Neural crest cell (in vitro differentiated cells): ENCODE results near the gene HIF1AN. TPM values are rescaled to one million over a fixed set of nuclear protein-coding genes. Genes with fewer than 3 reads are reported as not detected.

Source experiments
- DNase-seq: peaks from one replicate; pipeline ENCODE4 v3.0.0; 2021; ENCODE audit warnings: low read depth, mixed read lengths, low spot score
- H3K27ac Mint-ChIP-seq: one replicate; pipeline ENCODE4 v1.8.0; 2021; ENCODE audit warnings: mild to moderate bottlenecking, mixed read lengths; ENCODE audit not compliant: unreplicated experiment
- H3K27me3 Mint-ChIP-seq: 2 replicates; pipeline ENCODE4 v1.8.0; 2021; ENCODE audit warnings: low read depth, mild to moderate bottlenecking, mixed read lengths
- H3K36me3 Mint-ChIP-seq: 2 replicates; pipeline ENCODE4 v1.8.0; 2021; ENCODE audit warnings: low read depth, mild to moderate bottlenecking, mixed read lengths
- H3K4me1 Mint-ChIP-seq: 2 replicates; pipeline ENCODE4 v1.8.0; 2021; ENCODE audit warnings: mixed read lengths
- H3K4me3 Mint-ChIP-seq: one replicate; pipeline ENCODE4 v1.8.0; 2021; ENCODE audit warnings: mild to moderate bottlenecking, mixed read lengths
- H3K9me3 Mint-ChIP-seq: 2 replicates; pipeline ENCODE4 v1.8.0; 2021; ENCODE audit warnings: mixed read lengths
- CTCF ChIP-seq: fragments of 200-600 bp; sonication (generic); conservative IDR thresholded peaks from 2 replicates; pipeline ENCODE4 v1.5.0; 2021; ENCODE audit warnings: antibody characterized with exemption, mild to moderate bottlenecking
- total RNA-seq: library from RNA; stranded (reverse); gene quantifications from 2 replicates; pipeline ENCODE4 v1.2.1, GENCODE V29; 2021

The HIF1AN gene
- total RNA-seq, 1 donor from 2014 or later, result 55.7 TPM

GRCh38 chr10:100520811-100521210 is 14.9 kb upstream of the HIF1AN start:
- TF ChIP-seq CTCF, result no peak
- H3K4me3 Mint-ChIP-seq, result peak overlapping the region; percentile 82
- no peak for DNase-seq
- H3K27ac Mint-ChIP-seq, result no peak overlapping the region
- no peaks in the 10 kb centered on the region for H3K9me3 Mint-ChIP-seq
- peaks cover 3% of the 10 kb centered on the region for H3K36me3 Mint-ChIP-seq
- peaks cover 17% of the 10 kb centered on the region for H3K4me1 Mint-ChIP-seq
- peaks cover 7% of the 10 kb centered on the region for H3K27me3 Mint-ChIP-seq

- peaks cover 5% of the 10 kb centered on the region for H3K36me3 Mint-ChIP-seq
- peaks cover 17% of the 10 kb centered on the region for H3K4me1 Mint-ChIP-seq
- no peak for DNase-seq
- no peak for TF ChIP-seq CTCF
- no peaks in the 10 kb centered on the region for H3K9me3 Mint-ChIP-seq
- H3K27me3 Mint-ChIP-seq, result peaks cover 7% of the 10 kb centered on the region
- H3K27ac Mint-ChIP-seq, result no peak overlapping the region
- H3K4me3 Mint-ChIP-seq, result peak overlapping the region; percentile 17
Observed at GRCh38 chr10:100522107-100522801, 13.5 kb upstream of the HIF1AN start.

- H3K9me3 Mint-ChIP-seq, result no peaks in the 10 kb centered on the region
- no peak for TF ChIP-seq CTCF
- H3K27me3 Mint-ChIP-seq, result peaks cover 7% of the 10 kb centered on the region
- no peak overlapping the region for H3K27ac Mint-ChIP-seq
- peaks cover 17% of the 10 kb centered on the region for H3K4me1 Mint-ChIP-seq
- H3K4me3 Mint-ChIP-seq, result no peak overlapping the region
- DNase-seq, result no peak
- peaks cover 5% of the 10 kb centered on the region for H3K36me3 Mint-ChIP-seq
Observed at GRCh38 chr10:100522945-100523344, 12.8 kb upstream of the HIF1AN start.

- Mint-ChIP-seq H3K36me3 (peaks cover 5% of the 10 kb centered on the region), H3K27ac (no peak overlapping the region), H3K9me3 (no peaks in the 10 kb centered on the region), H3K4me3 (no peak overlapping the region), H3K4me1 (peaks cover 18% of the 10 kb centered on the region), H3K27me3 (peaks cover 7% of the 10 kb centered on the region)
- no peak for TF ChIP-seq CTCF
- DNase-seq, result no peak
Observed at GRCh38 chr10:100524206-100524605, 11.5 kb upstream of the HIF1AN start.

- H3K4me3 Mint-ChIP-seq, result no peak overlapping the region
- TF ChIP-seq CTCF, result peak; percentile 23
- H3K27me3 Mint-ChIP-seq, result peaks cover 5% of the 10 kb centered on the region
- H3K9me3 Mint-ChIP-seq, result no peaks in the 10 kb centered on the region
- H3K4me1 Mint-ChIP-seq, result peaks cover 19% of the 10 kb centered on the region
- H3K36me3 Mint-ChIP-seq, result peaks cover 6% of the 10 kb centered on the region
- DNase-seq, result no peak
- H3K27ac Mint-ChIP-seq, result no peak overlapping the region
Observed at GRCh38 chr10:100524638-100525037, 11.1 kb upstream of the HIF1AN start.
